ENCODE measurements around the gene HNRNPF. TPM values are rescaled to one million over a fixed set of nuclear protein-coding genes. Genes with fewer than 3 reads are reported as not detected.
A peak's percentile ranks its signal among the peaks of the same experiment; 100 is the strongest.
"Not testable (repeated sequence)": the region's sequence is repeated elsewhere in the genome, so short reads cannot be mapped to it uniquely, and the experiment has no call there.

Gene HNRNPF, protein sequence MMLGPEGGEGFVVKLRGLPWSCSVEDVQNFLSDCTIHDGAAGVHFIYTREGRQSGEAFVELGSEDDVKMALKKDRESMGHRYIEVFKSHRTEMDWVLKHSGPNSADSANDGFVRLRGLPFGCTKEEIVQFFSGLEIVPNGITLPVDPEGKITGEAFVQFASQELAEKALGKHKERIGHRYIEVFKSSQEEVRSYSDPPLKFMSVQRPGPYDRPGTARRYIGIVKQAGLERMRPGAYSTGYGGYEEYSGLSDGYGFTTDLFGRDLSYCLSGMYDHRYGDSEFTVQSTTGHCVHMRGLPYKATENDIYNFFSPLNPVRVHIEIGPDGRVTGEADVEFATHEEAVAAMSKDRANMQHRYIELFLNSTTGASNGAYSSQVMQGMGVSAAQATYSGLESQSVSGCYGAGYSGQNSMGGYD
- total RNA-seq, result 10 to 100 TPM; 86.5 to 87.9 TPM
- 220 TPM for polyA plus RNA-seq (2013, experiment 1 of 2)
- polyA plus RNA-seq (2013, experiment 2 of 2), result 214 TPM
- total RNA-seq, result 191 to 1,026 (median 327) reads per million in 172 experiments

DNA sequence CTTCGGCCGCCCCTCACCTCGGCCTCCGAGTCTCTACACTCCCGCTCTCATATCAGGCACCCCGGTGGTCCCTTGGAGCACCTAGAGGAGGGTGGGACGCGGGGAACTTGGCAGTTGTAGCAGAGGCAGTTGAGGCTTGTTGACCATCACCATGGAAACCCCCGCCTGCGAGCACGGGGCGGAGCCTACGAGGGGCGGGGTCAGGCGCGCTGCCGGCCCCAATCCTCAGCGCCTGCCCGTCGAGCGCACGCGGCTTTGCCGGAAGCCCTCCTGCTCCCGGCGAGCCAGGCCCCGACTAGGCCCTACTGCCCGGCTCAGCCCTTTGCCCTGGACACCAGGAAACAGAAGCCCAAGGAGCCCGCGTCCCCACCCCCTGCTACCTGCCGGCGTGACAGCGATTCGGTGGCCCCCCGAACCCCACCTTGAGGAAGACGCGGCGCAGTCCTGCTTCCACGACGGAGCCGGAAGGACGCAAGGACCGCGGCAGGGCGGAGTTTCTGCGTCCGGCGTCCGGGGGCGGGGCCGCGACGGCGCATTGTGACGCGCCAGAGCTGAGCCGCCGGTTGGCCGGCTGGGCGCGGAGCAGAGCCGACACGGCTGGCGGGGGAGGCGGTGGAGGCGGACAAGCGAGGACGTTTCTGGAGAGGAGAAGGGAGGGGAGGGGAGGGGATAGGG lies at the start of gene HNRNPF:
Gene HNRNPF (minus strand): TSS at position 477 of the 675 bp plus-strand sequence. CDS start 21,302 bp downstream, outside the sequence.
- ATAC-seq (ENCODE audit: poor library complexity), result peak; percentile 71
- CTCF ChIA-PET, result interaction anchor here (0.6 to 1.7 kb wide), 5 partner anchors 11 to 111 kb away, joined by 3 to 7 read pairs (median 4); partner anchors contain the start of gene ZNF487
- Histone ChIP-seq H3K4me1 (ENCODE audit: insufficient read depth, low read length) (peaks cover 45% of the 10 kb centered on the region), H3K4me3 (ENCODE audit: low read length) (peak within 1 kb of the TSS; percentile 80), H3K27ac (ENCODE audit: low read depth in 1 of 2, low read length in 2 of 2) (peak within 1 kb of the TSS; percentile 98), H3K27me3 (ENCODE audit: control insufficient read depth in 1 of 2, insufficient read depth in 2 of 2, low read length in 2 of 2) (no peaks in the 10 kb centered on the region), H3K36me3 (ENCODE audit: insufficient read depth, low read length) (peaks cover 3% of the 10 kb centered on the region), H3K9me3 (ENCODE audit: control insufficient read depth in 1 of 2, insufficient read depth in 1 of 2, low read length in 2 of 2) (no peaks in the 10 kb centered on the region)
- POLR2A ChIA-PET, result interaction anchor here (0.6 to 3.9 kb wide), 23 partner anchors 8 to 771 kb away, joined by 3 to 56 read pairs (median 7); partner anchors contain the start of genes CSGALNACT2 and ZNF487
- TF ChIP-seq, protein P1, sequence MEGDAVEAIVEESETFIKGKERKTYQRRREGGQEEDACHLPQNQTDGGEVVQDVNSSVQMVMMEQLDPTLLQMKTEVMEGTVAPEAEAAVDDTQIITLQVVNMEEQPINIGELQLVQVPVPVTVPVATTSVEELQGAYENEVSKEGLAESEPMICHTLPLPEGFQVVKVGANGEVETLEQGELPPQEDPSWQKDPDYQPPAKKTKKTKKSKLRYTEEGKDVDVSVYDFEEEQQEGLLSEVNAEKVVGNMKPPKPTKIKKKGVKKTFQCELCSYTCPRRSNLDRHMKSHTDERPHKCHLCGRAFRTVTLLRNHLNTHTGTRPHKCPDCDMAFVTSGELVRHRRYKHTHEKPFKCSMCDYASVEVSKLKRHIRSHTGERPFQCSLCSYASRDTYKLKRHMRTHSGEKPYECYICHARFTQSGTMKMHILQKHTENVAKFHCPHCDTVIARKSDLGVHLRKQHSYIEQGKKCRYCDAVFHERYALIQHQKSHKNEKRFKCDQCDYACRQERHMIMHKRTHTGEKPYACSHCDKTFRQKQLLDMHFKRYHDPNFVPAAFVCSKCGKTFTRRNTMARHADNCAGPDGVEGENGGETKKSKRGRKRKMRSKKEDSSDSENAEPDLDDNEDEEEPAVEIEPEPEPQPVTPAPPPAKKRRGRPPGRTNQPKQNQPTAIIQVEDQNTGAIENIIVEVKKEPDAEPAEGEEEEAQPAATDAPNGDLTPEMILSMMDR (IDR thresholded peaks at IDR 0.05), result no peak
- Mint-ChIP-seq H3K27ac (peak within 1 kb of the TSS; percentile 93), H3K36me3 (ENCODE audit: low read depth) (peaks cover 46% of the 10 kb centered on the region), H3K4me1 (ENCODE audit: low read depth) (peaks cover 36% of the 10 kb centered on the region), H3K9me3 (no peaks in the 10 kb centered on the region), H3K4me3 (peak within 1 kb of the TSS; percentile 98), H3K27me3 (no peaks in the 10 kb centered on the region)
- intact Hi-C loops (cut with DNase I, micrococcal nuclease), result loop anchor here (1.0 kb wide), 3 partner anchors 10 to 27 kb away; no protein-coding TSS in a partner anchor
- DNase-seq, result peak; percentile 88 to 98 (median 92)

DNA sequence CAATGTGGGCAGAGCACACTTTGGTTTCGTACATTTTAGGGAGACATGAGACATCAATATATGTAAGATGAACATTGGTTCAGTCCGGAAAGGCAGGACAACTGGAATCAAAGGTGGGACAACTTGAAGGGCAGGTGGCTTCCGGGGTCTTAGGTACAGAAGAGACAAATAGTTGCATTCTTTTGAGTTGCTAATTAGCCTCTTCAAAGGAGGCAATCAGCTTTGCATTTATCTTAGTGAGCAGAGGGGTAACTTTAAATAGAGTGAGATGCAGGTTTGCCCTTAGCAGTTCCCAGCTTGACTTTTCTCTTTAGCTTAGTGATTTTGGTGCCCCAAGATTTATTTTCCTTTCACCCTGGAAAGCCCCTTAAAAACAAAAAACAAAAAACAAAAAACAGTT lies 49.2 kb upstream of the HNRNPF start:
- H3K4me1 ChIP-seq (ENCODE audit: insufficient read depth, low read length), result peaks cover 43% of the 10 kb centered on the region
- ChIA-PET CTCF (no interaction called here), POLR2A (interaction anchor here (0.6 to 1.0 kb wide), 3 partner anchors 96 to 126 kb away, joined by 3 read pairs; no protein-coding TSS in a partner anchor)
- intact Hi-C loops (cut with DNase I, micrococcal nuclease), result no loop called here
- Mint-ChIP-seq H3K27me3 (no peaks in the 10 kb centered on the region), H3K9me3 (no peaks in the 10 kb centered on the region), H3K36me3 (ENCODE audit: low read depth) (peaks cover 3% of the 10 kb centered on the region), H3K4me3 (peak overlapping the region; percentile 42), H3K4me1 (ENCODE audit: low read depth) (peaks cover 56% of the 10 kb centered on the region), H3K27ac (peak overlapping the region; percentile 70)
- DNase-seq (no peak), ATAC-seq (ENCODE audit: poor library complexity) (no peak)
- TF ChIP-seq, protein P1 (IDR thresholded peaks at IDR 0.05), result no peak
- no peak overlapping the region for H3K4me3 ChIP-seq (ENCODE audit: low read length)
- no peak overlapping the region for H3K27ac ChIP-seq (ENCODE audit: low read depth in 1 of 2, low read length in 2 of 2)
- H3K36me3 ChIP-seq (ENCODE audit: insufficient read depth, low read length), result no peaks in the 10 kb centered on the region
- H3K27me3 ChIP-seq (ENCODE audit: control insufficient read depth in 1 of 2, insufficient read depth in 2 of 2, low read length in 2 of 2), result no peaks in the 10 kb centered on the region
- H3K9me3 ChIP-seq (ENCODE audit: control insufficient read depth in 1 of 2, insufficient read depth in 1 of 2, low read length in 2 of 2), result no peaks in the 10 kb centered on the region

DNA sequence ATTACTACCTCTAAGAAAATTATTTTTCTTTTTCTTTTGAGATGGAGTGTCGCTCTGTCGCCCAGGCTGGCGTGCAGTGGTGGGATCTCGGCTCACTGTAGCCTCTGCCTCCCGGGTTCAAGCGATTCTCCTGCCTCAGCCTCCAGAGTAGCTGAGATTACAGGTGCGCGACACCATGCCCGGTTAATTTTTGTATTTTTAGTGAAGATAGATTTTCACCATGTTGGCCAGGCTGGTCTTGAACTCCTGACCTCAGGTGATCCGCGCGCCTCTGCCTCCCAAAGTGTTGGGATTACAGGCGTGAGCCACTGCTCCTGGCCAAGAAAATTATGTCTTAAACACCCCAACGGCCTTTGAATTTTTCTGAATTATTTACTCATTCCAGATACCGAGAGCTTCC lies 47.6 kb upstream of the HNRNPF start:
- peaks cover 54% of the 10 kb centered on the region for H3K4me1 ChIP-seq (ENCODE audit: insufficient read depth, low read length)
- peak overlapping the region; percentile 97 for H3K27ac Mint-ChIP-seq
- H3K4me3 ChIP-seq (ENCODE audit: low read length), result peak overlapping the region; percentile 79
- CTCF ChIA-PET, result interaction anchor here (1.3 kb wide), 1 partner anchor 252 kb away, joined by 3 read pairs; no protein-coding TSS in a partner anchor
- ATAC-seq (ENCODE audit: poor library complexity); H3K36me3 Mint-ChIP-seq (ENCODE audit: low read depth); DNase-seq; H3K27me3 ChIP-seq (ENCODE audit: control insufficient read depth in 1 of 2, insufficient read depth in 2 of 2, low read length in 2 of 2); H3K9me3 Mint-ChIP-seq; intact Hi-C loops (cut with DNase I, micrococcal nuclease); H3K9me3 ChIP-seq (ENCODE audit: control insufficient read depth in 1 of 2, insufficient read depth in 1 of 2, low read length in 2 of 2); H3K27me3 Mint-ChIP-seq; H3K36me3 ChIP-seq (ENCODE audit: insufficient read depth, low read length); POLR2A ChIA-PET: not testable (repeated sequence)
- H3K27ac ChIP-seq (ENCODE audit: low read depth in 1 of 2, low read length in 2 of 2), result peak overlapping the region; percentile 91 to 95
- H3K4me1 Mint-ChIP-seq (ENCODE audit: low read depth), result peaks cover 67% of the 10 kb centered on the region
- peak overlapping the region; percentile 94 for H3K4me3 Mint-ChIP-seq

DNA sequence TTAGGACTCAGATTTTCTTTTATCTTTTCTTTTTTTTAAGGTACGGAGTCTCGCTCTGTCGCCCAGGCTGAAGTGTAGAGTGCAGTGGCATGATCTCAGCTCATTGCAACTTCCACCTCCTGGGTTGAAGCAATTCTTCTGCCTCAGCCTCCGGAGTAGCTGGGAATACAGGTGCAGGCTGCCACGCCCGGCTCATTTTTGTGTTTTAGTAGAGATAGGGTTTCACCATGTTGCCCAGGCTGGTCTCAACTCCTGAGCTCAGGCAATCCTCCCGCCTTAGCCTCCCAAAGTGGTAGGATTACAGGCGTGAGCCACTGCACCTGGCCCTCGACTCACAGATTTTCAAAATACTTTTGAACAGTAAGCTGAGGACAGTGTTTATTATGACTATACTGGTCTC lies 45.0 kb upstream of the HNRNPF start:
- H3K27me3 Mint-ChIP-seq; H3K36me3 ChIP-seq (ENCODE audit: insufficient read depth, low read length); H3K9me3 ChIP-seq (ENCODE audit: control insufficient read depth in 1 of 2, insufficient read depth in 1 of 2, low read length in 2 of 2); H3K9me3 Mint-ChIP-seq; intact Hi-C loops (cut with DNase I, micrococcal nuclease); DNase-seq; ATAC-seq (ENCODE audit: poor library complexity); H3K36me3 Mint-ChIP-seq (ENCODE audit: low read depth); H3K27me3 ChIP-seq (ENCODE audit: control insufficient read depth in 1 of 2, insufficient read depth in 2 of 2, low read length in 2 of 2): not testable (repeated sequence)
- Mint-ChIP-seq H3K4me1 (ENCODE audit: low read depth) (peaks cover 66% of the 10 kb centered on the region), H3K27ac (peak overlapping the region; percentile 97), H3K4me3 (peak overlapping the region; percentile 94)
- ChIA-PET POLR2A (interaction anchor here (3.2 kb wide), 1 partner anchor 46 kb away, joined by 21 read pairs; no protein-coding TSS in a partner anchor), CTCF (interaction anchor here (1.2 to 1.6 kb wide), 2 partner anchors 17 to 188 kb away, joined by 3 to 4 read pairs; partner anchors contain the start of gene ZNF487)
- peaks cover 61% of the 10 kb centered on the region for H3K4me1 ChIP-seq (ENCODE audit: insufficient read depth, low read length)
- peak overlapping the region; percentile 79 for H3K4me3 ChIP-seq (ENCODE audit: low read length)
- peak overlapping the region; percentile 91 to 93 for H3K27ac ChIP-seq (ENCODE audit: low read depth in 1 of 2, low read length in 2 of 2)

All from CD4-positive, alpha-beta T cell (primary cell).